GM23248 (cell line): ENCODE data around the gene ZNF732.

Source experiments
- EZH2 ChIP-seq: fragments of 200-600 bp; sonication (generic); IDR thresholded peaks from 2 replicates; pipeline ENCODE4 v1.6.1; 2018; ENCODE audit warnings: antibody characterized with exemption, mild to moderate bottlenecking; ENCODE audit not compliant: insufficient read depth, poor library complexity, severe bottlenecking
- EZH2phosphoT487 ChIP-seq: fragments of 200-600 bp; sonication (generic); IDR thresholded peaks from 2 replicates; pipeline ENCODE4 v1.6.1; 2018; ENCODE audit warnings: antibody characterized with exemption, moderate library complexity, mild to moderate bottlenecking, low read depth; ENCODE audit not compliant: insufficient read depth

GRCh38 chr4:294732-295131, 10.5 kb downstream of the ZNF732 start:
- TF ChIP-seq EZH2 (no peak), EZH2phosphoT487 (no peak)
